ENCODE measurements around the gene KCNN2. TPM values are rescaled to one million over a fixed set of nuclear protein-coding genes. Genes with fewer than 3 reads are reported as not detected.
A peak's percentile ranks its signal among the peaks of the same experiment; 100 is the strongest.

Gene KCNN2
- total RNA-seq (ENCODE audit: unreplicated experiment) = 2.3 TPM
- long read RNA-seq, partial matches to known transcripts = 0 of 2 reads
- long read RNA-seq, other reads (novel, unspliced or antisense) = 1 of 2 reads

GRCh38 chr5:114361724-114362196 lies at the start of gene KCNN2:
Gene KCNN2, plus strand, starts transcription at chr5:114362070. Its CDS starts 70 bp downstream, at chr5:114362140.
- H3K4me1 Mint-ChIP-seq (ENCODE audit: low read depth, unreplicated experiment) = peaks cover 8% of the 10 kb centered on the region
- no peak for TF ChIP-seq CTCF (IDR thresholded peaks at IDR 0.05; ENCODE audit: partially characterized antibody, unreplicated experiment)

DNA sequence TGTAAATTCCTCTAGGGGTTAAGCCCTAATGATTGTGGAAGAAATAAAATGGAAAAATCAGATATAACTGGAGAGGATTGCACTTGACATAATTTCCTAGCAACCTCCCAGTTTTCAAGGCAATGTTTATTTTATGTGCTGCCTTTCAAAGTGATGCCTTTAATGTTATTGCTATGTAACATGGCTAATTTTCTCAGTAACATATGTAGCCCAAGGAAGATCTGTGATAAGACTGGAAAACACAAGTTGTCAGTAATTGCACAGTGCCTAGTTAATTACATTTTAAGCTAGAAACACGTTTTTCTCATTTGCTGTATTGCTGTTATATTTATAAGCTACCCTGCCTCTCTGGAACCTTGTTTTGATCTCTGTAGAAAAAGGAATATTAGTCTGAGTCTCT lies 49.2 kb upstream of the KCNN2 start:
- TF ChIP-seq CTCF (IDR thresholded peaks at IDR 0.05; ENCODE audit: partially characterized antibody, unreplicated experiment) = no peak
- Mint-ChIP-seq H3K4me3 (ENCODE audit: unreplicated experiment) (no peak overlapping the region), H3K9me3 (ENCODE audit: unreplicated experiment) (no peaks in the 10 kb centered on the region), H3K4me1 (ENCODE audit: low read depth, unreplicated experiment) (no peaks in the 10 kb centered on the region), H3K36me3 (ENCODE audit: unreplicated experiment) (no peaks in the 10 kb centered on the region), H3K27me3 (ENCODE audit: unreplicated experiment) (no peaks in the 10 kb centered on the region), H3K27ac (ENCODE audit: unreplicated experiment) (no peak overlapping the region)
- DNase-seq = no peak

More at GRCh38 chr5:114361724-114362196, at the start of gene KCNN2:
- Mint-ChIP-seq H3K27ac (ENCODE audit: unreplicated experiment) (peak within 1 kb of the TSS; percentile 99), H3K9me3 (ENCODE audit: unreplicated experiment) (peaks cover 22% of the 10 kb centered on the region), H3K4me3 (ENCODE audit: unreplicated experiment) (peak within 1 kb of the TSS; percentile 99), H3K36me3 (ENCODE audit: unreplicated experiment) (no peaks in the 10 kb centered on the region), H3K27me3 (ENCODE audit: unreplicated experiment) (peaks cover 25% of the 10 kb centered on the region)
- DNase-seq = peak; percentile 93

- H3K9me3 Mint-ChIP-seq (ENCODE audit: unreplicated experiment) = no peaks in the 10 kb centered on the region
- H3K27ac Mint-ChIP-seq (ENCODE audit: unreplicated experiment) = no peak overlapping the region
- no peak for TF ChIP-seq CTCF (IDR thresholded peaks at IDR 0.05; ENCODE audit: partially characterized antibody, unreplicated experiment)
- H3K36me3 Mint-ChIP-seq (ENCODE audit: unreplicated experiment) = no peaks in the 10 kb centered on the region
- H3K4me1 Mint-ChIP-seq (ENCODE audit: low read depth, unreplicated experiment) = no peaks in the 10 kb centered on the region
- no peak for DNase-seq
- H3K4me3 Mint-ChIP-seq (ENCODE audit: unreplicated experiment) = no peak overlapping the region
- H3K27me3 Mint-ChIP-seq (ENCODE audit: unreplicated experiment) = no peaks in the 10 kb centered on the region
Measured at GRCh38 chr5:114314061-114314460, 47.8 kb upstream of the KCNN2 start.

DNA sequence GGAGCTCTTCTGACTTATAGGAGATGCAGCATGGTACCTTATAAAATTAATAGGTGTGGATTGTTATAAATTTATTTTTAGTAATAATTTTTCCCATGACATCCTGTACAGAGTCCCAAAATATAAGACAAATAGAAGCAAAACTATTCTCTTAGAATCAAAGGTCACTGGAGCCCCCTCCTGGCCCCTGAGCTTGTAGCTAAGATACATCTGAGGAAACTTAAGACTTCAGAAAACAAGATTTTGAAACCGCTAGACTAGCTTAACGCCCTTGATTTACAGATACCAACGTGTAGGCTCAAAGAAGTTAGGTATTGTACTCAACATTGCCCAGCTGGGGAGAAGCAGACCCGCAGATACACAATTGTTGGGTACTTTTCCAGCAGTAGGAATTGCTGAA lies 45.7 kb upstream of the KCNN2 start:
- Mint-ChIP-seq H3K9me3 (ENCODE audit: unreplicated experiment) (no peaks in the 10 kb centered on the region), H3K4me1 (ENCODE audit: low read depth, unreplicated experiment) (no peaks in the 10 kb centered on the region), H3K4me3 (ENCODE audit: unreplicated experiment) (no peak overlapping the region), H3K27ac (ENCODE audit: unreplicated experiment) (no peak overlapping the region), H3K27me3 (ENCODE audit: unreplicated experiment) (no peaks in the 10 kb centered on the region), H3K36me3 (ENCODE audit: unreplicated experiment) (no peaks in the 10 kb centered on the region)
- TF ChIP-seq CTCF (IDR thresholded peaks at IDR 0.05; ENCODE audit: partially characterized antibody, unreplicated experiment) = no peak
- DNase-seq = no peak

- H3K9me3 Mint-ChIP-seq (ENCODE audit: unreplicated experiment) = no peaks in the 10 kb centered on the region
- H3K4me3 Mint-ChIP-seq (ENCODE audit: unreplicated experiment) = no peak overlapping the region
- H3K4me1 Mint-ChIP-seq (ENCODE audit: low read depth, unreplicated experiment) = no peaks in the 10 kb centered on the region
Measured at GRCh38 chr5:114317751-114318150, 44.1 kb upstream of the KCNN2 start.

More at GRCh38 chr5:114317751-114318150, 44.1 kb upstream of the KCNN2 start:
- H3K36me3 Mint-ChIP-seq (ENCODE audit: unreplicated experiment) = no peaks in the 10 kb centered on the region
- TF ChIP-seq CTCF (IDR thresholded peaks at IDR 0.05; ENCODE audit: partially characterized antibody, unreplicated experiment) = no peak
- H3K27me3 Mint-ChIP-seq (ENCODE audit: unreplicated experiment) = no peaks in the 10 kb centered on the region
- no peak for DNase-seq
- no peak overlapping the region for H3K27ac Mint-ChIP-seq (ENCODE audit: unreplicated experiment)

Measured in glutamatergic neuron (in vitro differentiated cells).